ENCODE measurements around the gene PMPCB.

DNA sequence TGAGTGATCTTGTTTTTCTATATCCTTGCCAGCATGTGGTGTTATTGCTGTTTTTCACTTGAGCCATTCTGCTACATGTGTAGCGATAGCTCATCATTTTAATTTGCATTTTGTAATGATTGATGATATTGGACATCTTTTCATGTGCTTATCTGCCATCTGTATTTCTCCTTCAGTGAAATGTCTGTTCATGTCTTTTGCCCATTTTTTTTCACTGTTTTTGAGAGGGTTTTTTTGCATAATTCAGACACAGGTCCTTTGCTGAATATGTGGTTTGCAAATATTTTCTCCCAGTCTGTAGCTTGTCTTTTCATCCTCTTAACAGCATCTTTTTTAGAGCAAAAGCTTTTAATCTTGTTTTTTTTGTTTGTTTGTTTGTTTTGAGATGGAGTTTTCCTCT lies 3.7 kb upstream of the PMPCB start:
- TF ChIP-seq, protein P1, sequence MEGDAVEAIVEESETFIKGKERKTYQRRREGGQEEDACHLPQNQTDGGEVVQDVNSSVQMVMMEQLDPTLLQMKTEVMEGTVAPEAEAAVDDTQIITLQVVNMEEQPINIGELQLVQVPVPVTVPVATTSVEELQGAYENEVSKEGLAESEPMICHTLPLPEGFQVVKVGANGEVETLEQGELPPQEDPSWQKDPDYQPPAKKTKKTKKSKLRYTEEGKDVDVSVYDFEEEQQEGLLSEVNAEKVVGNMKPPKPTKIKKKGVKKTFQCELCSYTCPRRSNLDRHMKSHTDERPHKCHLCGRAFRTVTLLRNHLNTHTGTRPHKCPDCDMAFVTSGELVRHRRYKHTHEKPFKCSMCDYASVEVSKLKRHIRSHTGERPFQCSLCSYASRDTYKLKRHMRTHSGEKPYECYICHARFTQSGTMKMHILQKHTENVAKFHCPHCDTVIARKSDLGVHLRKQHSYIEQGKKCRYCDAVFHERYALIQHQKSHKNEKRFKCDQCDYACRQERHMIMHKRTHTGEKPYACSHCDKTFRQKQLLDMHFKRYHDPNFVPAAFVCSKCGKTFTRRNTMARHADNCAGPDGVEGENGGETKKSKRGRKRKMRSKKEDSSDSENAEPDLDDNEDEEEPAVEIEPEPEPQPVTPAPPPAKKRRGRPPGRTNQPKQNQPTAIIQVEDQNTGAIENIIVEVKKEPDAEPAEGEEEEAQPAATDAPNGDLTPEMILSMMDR (IDR thresholded peaks at IDR 0.05), result no peak
- no peak for TF ChIP-seq POLR2A (IDR thresholded peaks at IDR 0.05)

Data from testis (tissue), 2 donors.